D341Med (cell line): ENCODE measurements around the gene UTP15.
A peak's percentile ranks its signal among the peaks of the same experiment; 100 is the strongest.

Source experiments
- DNase-seq: peaks from one replicate; pipeline ENCODE4 v3.0.0; 2012; ENCODE audit warnings: low spot score

Gene UTP15

GRCh38 chr5:73623901-73624404 is 58.4 kb downstream of the UTP15 start:
- no peak for DNase-seq

GRCh38 chr5:73624888-73625287 is 59.3 kb downstream of the UTP15 start:
- no peak for DNase-seq

GRCh38 chr5:73625372-73625943 is 59.9 kb downstream of the UTP15 start:
- no peak for DNase-seq

GRCh38 chr5:73625944-73626811 is 60.6 kb downstream of the UTP15 start, which contains the start of gene ARHGEF28:
Gene ARHGEF28 (plus strand): TSS chr5:73626196. CDS start chr5:73684852, 58,656 bp downstream.
- DNase-seq: peak; percentile 89

GRCh38 chr5:73626814-73627313 is 61.3 kb downstream of the UTP15 start:
- DNase-seq: no peak

GRCh38 chr5:73629456-73629855 is 63.9 kb downstream of the UTP15 start:
- no peak for DNase-seq

- DNase-seq: no peak
These were observed 65.2 kb downstream of the UTP15 start for GRCh38 chr5:73630765-73631164.

GRCh38 chr5:73631500-73631899 is 66.0 kb downstream of the UTP15 start:
- DNase-seq: no peak
